Mononuclear cell (primary cell): Measurements from ENCODE around the gene BCAS3. TPM values are rescaled to one million over a fixed set of nuclear protein-coding genes. Genes with fewer than 3 reads are reported as not detected.
"Not testable (repeated sequence)": the region's sequence is repeated elsewhere in the genome, so short reads cannot be mapped to it uniquely, and the experiment has no call there.

Experiments
- H3K27me3 ChIP-seq: 2 replicates; pipeline ENCODE4 v1.6.0; 2011; ENCODE audit warnings: low read length, control low read depth; ENCODE audit not compliant: insufficient read depth
- H3K4me1 ChIP-seq: 2 replicates; pipeline ENCODE4 v1.5.1; 2011; ENCODE audit warnings: mild to moderate bottlenecking, low read length, control low read depth; ENCODE audit not compliant: insufficient read depth
- H3K4me3 ChIP-seq: 2 replicates; pipeline ENCODE4 v1.5.1; 2011; ENCODE audit warnings: mild to moderate bottlenecking, low read length, moderate library complexity
- H3K9me3 ChIP-seq: 2 replicates; pipeline ENCODE4 v1.5.1; 2011; ENCODE audit warnings: low read depth, mild to moderate bottlenecking, control low read depth, low read length
- total RNA-seq: library from RNA; depleted of rRNA; stranded (reverse); fragments of >200 nt; gene quantifications from one replicate; pipeline ENCODE4 v1.2.3, GENCODE V29; 2012

BCAS3 gene
- total RNA-seq, 1 donor = 23.9 TPM

GRCh38 chr17:60770946-60771422 lies 93.3 kb downstream of the BCAS3 start:
- H3K27me3 ChIP-seq = no peaks in the 10 kb centered on the region
- H3K4me1 ChIP-seq = no peaks in the 10 kb centered on the region
- no peaks in the 10 kb centered on the region for H3K9me3 ChIP-seq
- H3K4me3 ChIP-seq = no peak overlapping the region

GRCh38 chr17:60771621-60772020 lies 94.0 kb downstream of the BCAS3 start:
- not testable (repeated sequence) for H3K27me3 ChIP-seq, H3K4me3 ChIP-seq, H3K4me1 ChIP-seq, H3K9me3 ChIP-seq

GRCh38 chr17:60773552-60773951 lies 95.9 kb downstream of the BCAS3 start:
- no peaks in the 10 kb centered on the region for H3K4me1 ChIP-seq
- no peak overlapping the region for H3K4me3 ChIP-seq
- no peaks in the 10 kb centered on the region for H3K27me3 ChIP-seq
- no peaks in the 10 kb centered on the region for H3K9me3 ChIP-seq

GRCh38 chr17:60781880-60782412 lies 104.3 kb downstream of the BCAS3 start:
- H3K4me3 ChIP-seq = no peak overlapping the region
- H3K4me1 ChIP-seq = no peaks in the 10 kb centered on the region
- H3K9me3 ChIP-seq = no peaks in the 10 kb centered on the region
- H3K27me3 ChIP-seq = no peaks in the 10 kb centered on the region

GRCh38 chr17:60782742-60783141 lies 105.1 kb downstream of the BCAS3 start:
- H3K9me3 ChIP-seq = no peaks in the 10 kb centered on the region

GRCh38 chr17:60790205-60790604 lies 112.6 kb downstream of the BCAS3 start:
- H3K4me3 ChIP-seq = no peak overlapping the region
- no peaks in the 10 kb centered on the region for H3K9me3 ChIP-seq
- H3K27me3 ChIP-seq = no peaks in the 10 kb centered on the region

More at GRCh38 chr17:60782742-60783141, 105.1 kb downstream of the BCAS3 start:
- no peak overlapping the region for H3K4me3 ChIP-seq
- no peaks in the 10 kb centered on the region for H3K27me3 ChIP-seq
- H3K4me1 ChIP-seq = no peaks in the 10 kb centered on the region

GRCh38 chr17:60792250-60792898 lies 114.7 kb downstream of the BCAS3 start:
- H3K4me3 ChIP-seq = no peak overlapping the region
- no peaks in the 10 kb centered on the region for H3K9me3 ChIP-seq
- no peaks in the 10 kb centered on the region for H3K4me1 ChIP-seq
- no peaks in the 10 kb centered on the region for H3K27me3 ChIP-seq

More at GRCh38 chr17:60790205-60790604, 112.6 kb downstream of the BCAS3 start:
- H3K4me1 ChIP-seq = no peaks in the 10 kb centered on the region

GRCh38 chr17:60798576-60798975 lies 120.9 kb downstream of the BCAS3 start:
- H3K9me3 ChIP-seq = no peaks in the 10 kb centered on the region
- no peaks in the 10 kb centered on the region for H3K27me3 ChIP-seq
- no peak overlapping the region for H3K4me3 ChIP-seq
- no peaks in the 10 kb centered on the region for H3K4me1 ChIP-seq

- Histone ChIP-seq H3K4me1 (no peaks in the 10 kb centered on the region), H3K4me3 (no peak overlapping the region), H3K27me3 (no peaks in the 10 kb centered on the region), H3K9me3 (no peaks in the 10 kb centered on the region)
These were observed 124.7 kb downstream of the BCAS3 start for GRCh38 chr17:60802377-60802776.

- Histone ChIP-seq H3K27me3 (no peaks in the 10 kb centered on the region), H3K9me3 (no peaks in the 10 kb centered on the region), H3K4me1 (no peaks in the 10 kb centered on the region), H3K4me3 (no peak overlapping the region)
These were observed 125.4 kb downstream of the BCAS3 start for GRCh38 chr17:60803059-60803458.

- Histone ChIP-seq H3K27me3 (no peaks in the 10 kb centered on the region), H3K4me1 (no peaks in the 10 kb centered on the region), H3K4me3 (no peak overlapping the region), H3K9me3 (no peaks in the 10 kb centered on the region)
These were observed 127.2 kb downstream of the BCAS3 start for GRCh38 chr17:60804831-60805230.

- Histone ChIP-seq H3K4me3 (no peak overlapping the region), H3K4me1 (no peaks in the 10 kb centered on the region), H3K9me3 (no peaks in the 10 kb centered on the region), H3K27me3 (no peaks in the 10 kb centered on the region)
These were observed 131.8 kb downstream of the BCAS3 start for GRCh38 chr17:60809421-60809820.

- H3K4me1 ChIP-seq, H3K9me3 ChIP-seq, H3K27me3 ChIP-seq, H3K4me3 ChIP-seq: not testable (repeated sequence)
These were observed 137.3 kb downstream of the BCAS3 start for GRCh38 chr17:60814941-60815340.

- Histone ChIP-seq H3K4me3 (no peak overlapping the region), H3K27me3 (no peaks in the 10 kb centered on the region), H3K4me1 (no peaks in the 10 kb centered on the region), H3K9me3 (no peaks in the 10 kb centered on the region)
These were observed 139.5 kb downstream of the BCAS3 start for GRCh38 chr17:60817192-60817591.

GRCh38 chr17:60819447-60820130 lies 141.9 kb downstream of the BCAS3 start:
- Histone ChIP-seq H3K27me3 (no peaks in the 10 kb centered on the region), H3K9me3 (no peaks in the 10 kb centered on the region), H3K4me3 (no peak overlapping the region), H3K4me1 (no peaks in the 10 kb centered on the region)
